Measurements from ENCODE around the gene MUC22.
A peak's percentile ranks its signal among the peaks of the same experiment; 100 is the strongest.
"Not testable (repeated sequence)": the region's sequence is repeated elsewhere in the genome, so short reads cannot be mapped to it uniquely, and the experiment has no call there.

MUC22 gene

GRCh38 chr6:31038559-31038958 is 28.3 kb downstream of the MUC22 start:
- DNase-seq (ENCODE audit: low spot score) = no peak

- DNase-seq (ENCODE audit: low spot score) = no peak
Measured at GRCh38 chr6:31040801-31041200, 30.5 kb downstream of the MUC22 start.

- DNase-seq (ENCODE audit: low spot score) = peak; percentile 67
Measured at GRCh38 chr6:31041372-31041974, 31.2 kb downstream of the MUC22 start.

DNA sequence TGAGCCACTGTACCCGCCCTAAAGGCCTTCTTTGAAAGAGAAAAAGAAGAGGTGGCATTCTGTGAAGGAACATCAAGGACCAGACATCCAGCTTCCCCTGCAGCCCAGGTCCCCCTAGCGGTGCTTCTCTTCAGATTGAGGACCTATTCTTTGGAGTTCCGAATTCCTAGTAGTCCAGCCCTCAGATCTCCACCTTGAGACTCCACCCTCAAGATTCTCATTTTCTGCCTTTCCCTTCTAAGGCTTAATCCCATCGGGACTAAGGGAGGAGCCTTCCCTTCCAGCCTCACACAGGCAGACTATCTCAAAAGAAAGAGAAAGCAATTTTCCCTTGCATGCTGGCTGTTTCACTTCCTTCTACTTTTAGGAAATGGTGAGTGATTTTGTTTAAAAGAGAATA is 32.5 kb downstream of the MUC22 start:
- peak; percentile 8 for DNase-seq (ENCODE audit: low spot score)

GRCh38 chr6:31048099-31048498 is 37.8 kb downstream of the MUC22 start:
- peak; percentile 18 for DNase-seq (ENCODE audit: low spot score)

DNA sequence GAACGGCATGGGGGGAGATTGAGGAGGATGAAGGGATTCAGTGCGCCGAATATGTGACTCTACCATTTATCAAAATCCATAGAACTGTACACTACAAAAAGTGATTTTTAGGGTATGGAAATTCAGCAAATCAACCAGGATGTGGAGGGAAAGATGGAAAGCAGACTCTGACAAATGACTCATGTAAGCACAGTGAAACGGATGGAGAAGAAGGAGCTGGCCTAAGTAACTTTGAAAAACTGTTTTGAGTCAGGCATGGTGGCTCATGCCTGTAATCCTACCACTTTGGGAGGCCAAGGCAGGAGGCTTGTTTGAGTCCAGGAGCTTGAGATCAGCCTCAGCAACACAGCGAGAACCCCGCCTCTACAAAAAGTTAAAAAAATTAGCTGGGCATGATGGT is 39.2 kb downstream of the MUC22 start:
- no peak for DNase-seq (ENCODE audit: low spot score)

GRCh38 chr6:31053187-31053586 is 42.9 kb downstream of the MUC22 start:
- not testable (repeated sequence) for DNase-seq (ENCODE audit: low spot score)

GRCh38 chr6:31053873-31054272 is 43.6 kb downstream of the MUC22 start:
- no peak for DNase-seq (ENCODE audit: low spot score)

DNA sequence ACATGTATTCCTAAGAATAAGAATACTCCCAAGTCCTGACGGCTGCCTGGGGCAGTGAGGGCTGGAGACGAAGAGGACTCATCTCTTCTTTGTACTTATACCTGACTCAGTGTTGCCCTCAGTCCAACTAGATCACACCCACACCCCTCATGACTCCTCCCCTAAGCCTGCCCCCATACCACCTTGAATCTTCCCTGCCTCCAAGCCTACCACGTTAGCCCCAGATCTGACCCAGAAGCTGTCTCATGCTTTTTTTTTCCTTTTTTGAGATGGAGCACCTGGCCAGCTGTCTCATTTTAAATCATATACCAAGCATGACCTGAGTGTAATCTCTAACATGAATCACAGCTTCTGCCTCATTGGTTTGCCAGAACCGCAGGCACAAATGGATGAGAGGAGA is 45.2 kb downstream of the MUC22 start:
- DNase-seq (ENCODE audit: low spot score) = no peak

GRCh38 chr6:31057426-31058003 is 47.2 kb downstream of the MUC22 start:
- DNase-seq (ENCODE audit: low spot score) = no peak

DNA sequence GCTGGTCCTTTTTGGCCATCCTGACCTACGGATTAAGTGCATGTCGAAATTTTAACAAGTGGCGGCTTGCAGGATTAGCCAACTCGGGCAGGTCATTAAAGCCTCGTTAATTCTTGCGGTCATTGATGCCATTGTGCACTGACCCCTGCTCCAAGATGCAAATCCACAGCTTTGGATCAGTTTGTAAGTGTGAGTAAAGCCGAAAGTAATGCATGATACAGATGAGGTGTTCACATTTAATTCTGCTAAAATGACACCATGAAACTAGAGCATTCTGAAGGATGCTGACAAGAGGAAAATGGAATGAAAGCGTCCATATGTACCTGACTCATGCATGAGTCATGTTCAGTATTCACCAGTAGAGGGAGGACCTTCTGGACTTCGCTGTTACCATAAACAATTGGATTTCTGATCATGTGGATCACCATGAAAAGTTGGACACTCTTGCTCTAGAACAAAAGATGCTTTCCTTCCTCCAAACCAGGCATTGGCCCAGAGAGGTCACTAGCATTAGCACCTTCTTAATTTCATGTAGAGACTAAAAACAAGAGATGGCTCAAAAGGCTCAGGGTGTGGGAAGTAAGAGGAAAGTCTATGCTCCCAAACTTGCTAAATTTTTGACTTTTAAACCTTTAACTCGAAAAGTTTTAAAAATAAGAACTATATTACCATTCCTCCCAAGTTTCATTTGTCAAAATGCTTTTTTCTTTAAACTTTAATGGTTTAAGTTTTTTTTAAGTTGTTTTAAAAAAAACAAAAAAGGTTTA is 48.0 kb downstream of the MUC22 start:
- DNase-seq (ENCODE audit: low spot score) = peak; percentile 72

- no peak for DNase-seq (ENCODE audit: low spot score)
Measured at GRCh38 chr6:31060145-31060544, 49.9 kb downstream of the MUC22 start.

DNA sequence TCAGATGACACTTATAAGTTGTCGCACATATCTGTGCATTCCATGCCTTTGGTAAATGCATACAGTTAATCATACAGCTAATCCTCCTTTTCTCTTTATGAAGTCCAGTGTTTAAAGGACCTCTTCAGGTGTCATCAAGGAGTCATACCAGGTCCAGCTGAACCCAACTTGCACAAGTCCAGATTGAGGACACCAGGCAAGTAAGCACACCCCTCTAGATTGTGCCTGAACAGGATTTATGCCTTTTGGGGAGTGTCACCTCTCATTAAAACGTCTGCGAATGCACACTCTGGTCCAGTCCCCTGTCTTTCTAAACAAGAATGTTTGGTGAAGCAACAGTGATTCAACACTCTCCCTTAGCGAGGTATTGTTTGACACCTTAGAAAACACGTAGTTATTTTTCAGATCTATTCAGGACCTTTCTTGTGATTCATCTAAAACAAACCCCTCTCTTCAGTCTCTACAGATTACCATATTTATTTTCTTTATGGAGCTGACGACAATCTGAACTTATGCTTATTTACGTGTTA is 53.7 kb downstream of the MUC22 start:
- no peak for DNase-seq (ENCODE audit: low spot score)

GRCh38 chr6:31065556-31065955 is 55.3 kb downstream of the MUC22 start:
- no peak for DNase-seq (ENCODE audit: low spot score)

- not testable (repeated sequence) for DNase-seq (ENCODE audit: low spot score)
Measured at GRCh38 chr6:31067028-31067427, 56.8 kb downstream of the MUC22 start.

- DNase-seq (ENCODE audit: low spot score) = not testable (repeated sequence)
Measured at GRCh38 chr6:31067891-31068668, 57.8 kb downstream of the MUC22 start.

DNA sequence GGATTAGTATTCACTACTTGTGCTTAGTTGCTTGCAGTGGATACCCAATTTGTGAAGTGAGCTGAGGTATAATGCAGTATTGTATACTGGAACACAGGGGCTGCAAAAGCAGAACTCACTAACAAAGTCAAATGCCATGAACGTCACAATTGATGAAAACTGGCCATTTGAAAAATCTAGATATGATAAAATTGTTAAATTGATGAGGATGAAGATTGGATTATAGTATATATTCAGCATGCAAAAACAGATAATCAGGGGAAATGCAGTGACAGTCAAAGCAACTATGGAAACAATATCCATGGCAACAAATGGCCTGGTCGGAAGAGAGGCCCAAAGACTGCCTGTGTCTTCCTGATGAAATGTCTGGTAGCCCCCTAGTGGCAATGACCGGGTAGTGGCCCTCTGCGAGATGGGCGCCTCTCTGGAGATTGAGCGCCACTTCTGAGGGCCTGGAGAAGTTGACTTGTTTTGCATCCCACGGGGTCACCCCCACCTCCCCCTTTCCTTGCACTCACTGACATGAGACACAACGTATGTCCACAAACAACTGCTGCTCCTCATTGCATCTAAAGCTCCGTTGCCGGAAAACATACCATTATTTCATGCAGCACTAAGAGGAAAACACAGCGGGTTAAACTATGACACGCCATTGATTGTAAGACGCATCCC is 58.5 kb downstream of the MUC22 start:
- peak; percentile 79 for DNase-seq (ENCODE audit: low spot score)

GRCh38 chr6:31070711-31071197 is 60.5 kb downstream of the MUC22 start:
- no peak for DNase-seq (ENCODE audit: low spot score)

DNA sequence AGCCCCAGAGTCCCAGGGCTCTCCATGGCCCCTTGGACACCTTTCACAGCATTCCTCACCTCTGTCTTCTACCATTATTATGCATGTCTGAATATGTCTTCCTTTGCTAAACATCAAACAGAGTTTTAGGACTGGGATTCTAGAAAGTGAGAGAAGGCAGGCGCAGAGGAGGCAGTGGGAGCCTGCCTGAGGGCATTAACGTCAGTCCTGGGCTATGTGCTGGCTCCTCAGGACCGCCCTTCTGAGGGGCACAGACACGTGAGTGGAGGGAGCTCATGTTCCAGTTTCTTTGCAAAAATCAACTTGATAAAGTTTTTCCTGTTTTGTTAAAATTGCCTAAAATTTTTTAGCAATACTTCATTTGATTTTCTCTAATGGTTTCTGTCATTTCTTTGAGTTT is 64.1 kb downstream of the MUC22 start:
- DNase-seq (ENCODE audit: low spot score) = no peak

DNA sequence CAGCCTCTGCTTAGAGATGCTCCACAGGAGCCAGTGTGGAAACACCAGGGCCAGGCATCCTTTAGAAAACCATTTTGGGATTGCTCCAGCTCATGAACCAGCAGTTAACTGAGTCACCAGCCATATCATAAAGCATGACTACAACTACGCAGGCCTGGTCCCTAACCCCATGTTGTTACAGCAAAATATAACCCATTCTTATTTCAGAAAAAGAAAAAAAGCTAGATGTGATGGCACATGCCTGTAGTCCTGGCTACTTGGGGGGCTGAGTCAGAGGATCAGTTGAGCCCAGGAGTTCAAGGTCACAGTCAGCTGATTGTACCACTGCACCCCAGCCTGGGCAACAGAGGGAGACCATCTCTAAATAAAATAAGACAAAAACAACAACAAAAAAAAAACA is 65.3 kb downstream of the MUC22 start:
- no peak for DNase-seq (ENCODE audit: low spot score)

DNA sequence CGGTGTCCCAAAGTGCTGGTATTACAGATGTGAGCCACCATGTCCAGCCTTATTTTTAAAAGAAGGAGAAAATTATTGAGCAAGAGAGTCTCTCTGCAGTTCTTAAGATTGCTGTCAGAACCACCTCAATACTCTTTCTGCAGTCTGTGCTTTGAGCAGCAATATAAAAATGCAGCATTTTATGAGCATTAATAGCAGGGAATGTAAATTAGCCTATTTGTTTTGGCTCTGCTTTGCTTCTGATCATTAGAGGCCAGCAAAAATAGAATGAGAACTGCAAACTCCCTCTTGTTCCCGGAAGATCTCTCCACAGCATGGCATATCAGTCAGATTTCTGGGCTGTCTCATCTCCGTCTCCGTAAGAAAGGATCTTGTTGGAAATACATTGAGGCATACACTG is 66.3 kb downstream of the MUC22 start:
- DNase-seq (ENCODE audit: low spot score) = no peak

All from LoVo (cell line).